ENCODE results near the gene PRRT3. TPM values are rescaled to one million over a fixed set of nuclear protein-coding genes. Genes with fewer than 3 reads are reported as not detected.
A peak's percentile ranks its signal among the peaks of the same experiment; 100 is the strongest.

PRRT3 gene
- polyA plus RNA-seq, 1 of the 3 experiments (the other 2 are of a cell fraction): 5.5 TPM

DNA sequence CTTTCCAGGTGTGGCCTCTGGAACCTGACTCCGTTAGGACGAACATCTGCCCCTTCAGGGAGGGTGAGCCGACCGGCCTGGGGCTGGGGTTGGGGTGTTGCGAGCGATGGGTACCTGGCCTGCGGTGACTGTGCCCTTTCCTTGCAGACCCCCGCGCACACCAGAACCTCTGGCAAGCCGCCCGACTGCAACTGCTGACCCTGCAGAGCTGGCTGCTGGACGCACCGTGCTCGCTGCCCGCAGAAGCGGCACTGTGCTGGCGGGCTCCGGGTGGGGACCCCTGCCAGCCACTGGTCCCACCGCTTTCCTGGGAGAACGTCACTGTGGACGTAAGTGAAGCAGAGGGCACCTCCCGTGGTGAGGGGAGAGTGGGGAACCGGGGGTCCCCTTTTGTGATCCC lies 24.1 kb downstream of the PRRT3 start:
- H4K20me1 ChIP-seq (ENCODE audit: insufficient read depth): no peaks in the 10 kb centered on the region
- no peak overlapping the region for H3K27ac ChIP-seq (ENCODE audit: low read depth in 2 of 2, low read length in 1 of 2)
- no peak overlapping the region for H3K4me3 ChIP-seq (ENCODE audit: low read depth in 2 of 2, low read length in 1 of 2)
- CTCF ChIA-PET: interaction anchor here (1.1 kb wide), 1 partner anchor 18 kb away, joined by 3 read pairs; no protein-coding TSS in a partner anchor
- H3K4me2 ChIP-seq: no peak overlapping the region
- no peak overlapping the region for H3K9ac ChIP-seq
- no peaks in the 10 kb centered on the region for H3K79me2 ChIP-seq (ENCODE audit: insufficient read depth)
- H3K9me2 ChIP-seq: no peaks in the 10 kb centered on the region
- H2AFZ ChIP-seq (ENCODE audit: low read depth): no peak overlapping the region
- POLR2A ChIA-PET: no interaction called here
- no CpG with 5 or more reads among the region's 23 CpGs for WGBS (ENCODE audit: low lambda C conversion rate)
- no peak for DNase-seq
- H3K36me3 ChIP-seq (replicated peaks in 1 of 2; ENCODE audit: control insufficient read depth in 1 of 2, insufficient read depth in 2 of 2, low read length in 1 of 2): peaks cover 0 to 8% of the 10 kb centered on the region in 2 experiments
- TF ChIP-seq NFIC (IDR thresholded peaks at IDR 0.05; ENCODE audit: borderline replicate concordance) (no peak), POLR2AphosphoS5 (IDR thresholded peaks at IDR 0.05; ENCODE audit: low read depth, low read length) (no peak), GATA2 (CRISPR knock-in tag; IDR thresholded peaks at IDR 0.05) (no peak)
- H3K9me3 ChIP-seq: no peaks in the 10 kb centered on the region
- no peaks in the 10 kb centered on the region for H3K27me3 ChIP-seq (ENCODE audit: insufficient read depth)
- peaks cover 0 to 2% of the 10 kb centered on the region in 2 experiments; a peak in 1 of 4 replicates for H3K4me1 ChIP-seq (ENCODE audit: control insufficient read depth in 1 of 2, insufficient read depth in 2 of 2, low read depth in 1 of 2, low read length in 1 of 2)
- H3F3A ChIP-seq (replicated peaks; ENCODE audit: insufficient read depth): peaks cover 9% of the 10 kb centered on the region

DNA sequence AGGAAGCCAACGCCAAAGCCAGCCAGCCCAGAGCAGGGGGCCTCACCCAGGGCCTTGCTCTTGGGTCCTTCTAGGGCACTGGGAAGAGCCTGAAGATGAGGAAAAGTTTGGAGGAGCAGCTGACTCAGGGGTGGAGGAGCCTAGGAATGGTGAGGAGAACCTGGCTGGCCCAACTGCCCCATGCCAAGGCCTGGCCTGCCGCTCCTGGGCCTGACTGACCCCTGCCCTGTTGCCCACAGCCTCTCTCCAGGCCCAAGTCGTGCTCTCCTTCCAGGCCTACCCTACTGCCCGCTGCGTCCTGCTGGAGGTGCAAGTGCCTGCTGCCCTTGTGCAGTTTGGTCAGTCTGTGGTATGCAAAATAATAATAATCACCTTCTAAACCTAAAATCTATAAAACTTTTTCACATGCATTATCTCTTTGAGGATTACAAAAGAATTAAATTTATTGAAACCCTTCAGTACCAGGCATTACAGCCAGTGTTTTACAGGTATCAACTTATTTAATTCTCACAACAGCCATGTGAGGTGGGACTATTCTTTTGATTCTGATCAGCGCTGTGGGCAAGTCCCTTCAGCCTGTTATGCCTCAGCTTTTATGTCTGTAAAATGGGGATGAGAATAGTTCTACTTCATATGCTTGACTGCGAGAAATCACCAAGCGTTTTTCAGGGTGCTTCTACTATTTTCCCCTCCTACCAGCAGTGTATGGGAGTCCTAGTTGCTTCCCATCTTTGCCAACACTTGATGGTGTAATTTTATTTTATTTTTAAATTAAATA lies 33.8 kb downstream of the PRRT3 start:
- no peak overlapping the region for H3K4me3 ChIP-seq (ENCODE audit: low read depth in 2 of 2, low read length in 1 of 2)
- TF ChIP-seq POLR2AphosphoS5 (IDR thresholded peaks at IDR 0.05; ENCODE audit: low read depth, low read length) (no peak), RAD21 (IDR thresholded peaks at IDR 0.05; ENCODE audit: low read length) (no peak), CHD2 (IDR thresholded peaks at IDR 0.05; ENCODE audit: low read length, partially characterized antibody) (no peak), GATA2 (CRISPR knock-in tag; IDR thresholded peaks at IDR 0.05) (no peak), JUND (IDR thresholded peaks at IDR 0.05) (no peak), SMC3 (IDR thresholded peaks at IDR 0.05; ENCODE audit: low read depth, low read length) (no peak)
- H3F3A ChIP-seq (replicated peaks; ENCODE audit: insufficient read depth): no peaks in the 10 kb centered on the region
- H3K4me2 ChIP-seq: 0 out of 2 replicates have a peak overlapping the region, but pooled peaks have one; percentile 86
- H3K27ac ChIP-seq (ENCODE audit: low read depth in 2 of 2, low read length in 1 of 2): no peak overlapping the region
- peaks cover 6 to 43% of the 10 kb centered on the region in 2 experiments; a peak in 3 of 4 replicates for H3K4me1 ChIP-seq (ENCODE audit: control insufficient read depth in 1 of 2, insufficient read depth in 2 of 2, low read depth in 1 of 2, low read length in 1 of 2)
- H4K20me1 ChIP-seq (ENCODE audit: insufficient read depth): no peaks in the 10 kb centered on the region
- ChIA-PET CTCF (interaction anchor here (3.7 kb wide), 1 partner anchor 14 kb away, joined by 31 read pairs; the partner anchor contains the start of gene CRELD1), POLR2A (no interaction called here)
- no peaks in the 10 kb centered on the region for H3K79me2 ChIP-seq (ENCODE audit: insufficient read depth)
- no peak overlapping the region for H2AFZ ChIP-seq (ENCODE audit: low read depth)
- 90% methylated on average over 8 of the region's 8 CpGs for WGBS (ENCODE audit: low lambda C conversion rate)
- no peaks in the 10 kb centered on the region for H3K36me3 ChIP-seq (replicated peaks in 1 of 2; ENCODE audit: control insufficient read depth in 1 of 2, insufficient read depth in 2 of 2, low read length in 1 of 2)
- no peak for DNase-seq
- H3K27me3 ChIP-seq (ENCODE audit: insufficient read depth): no peaks in the 10 kb centered on the region
- no peaks in the 10 kb centered on the region for H3K9me3 ChIP-seq
- no peaks in the 10 kb centered on the region for H3K9me2 ChIP-seq
- H3K9ac ChIP-seq: no peak overlapping the region

DNA sequence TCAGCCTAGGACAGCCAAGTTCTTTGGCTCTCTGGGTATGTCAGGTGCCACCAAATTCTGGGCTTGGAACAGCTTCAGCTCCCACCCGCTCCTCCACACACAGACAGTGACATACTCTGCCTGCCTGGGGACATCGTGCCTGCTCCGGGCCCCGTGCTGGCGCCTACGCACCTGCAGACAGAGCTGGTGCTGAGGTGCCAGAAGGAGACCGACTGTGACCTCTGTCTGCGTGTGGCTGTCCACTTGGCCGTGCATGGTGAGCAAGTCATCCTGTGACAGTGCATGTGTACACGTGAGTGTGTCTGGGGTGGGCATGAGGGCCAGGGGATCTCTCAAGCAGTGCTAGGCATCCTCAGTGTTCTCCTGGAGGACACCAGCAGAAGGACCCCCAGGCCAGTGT lies 34.4 kb downstream of the PRRT3 start:
- H3K9ac ChIP-seq: no peak overlapping the region
- POLR2A ChIA-PET: no interaction called here

More for the DNA sequence above, 34.4 kb downstream of the PRRT3 start:
- WGBS (ENCODE audit: low lambda C conversion rate): 96% methylated on average over 5 of the region's 10 CpGs
- Histone ChIP-seq H3K27me3 (ENCODE audit: insufficient read depth) (no peaks in the 10 kb centered on the region), H2AFZ (ENCODE audit: low read depth) (no peak overlapping the region), H3F3A (replicated peaks; ENCODE audit: insufficient read depth) (no peaks in the 10 kb centered on the region), H3K9me2 (no peaks in the 10 kb centered on the region), H3K9me3 (no peaks in the 10 kb centered on the region), H3K4me2 (peak overlapping the region; percentile 86; the same call in 1 of the 2 replicates), H3K4me3 (ENCODE audit: low read depth in 2 of 2, low read length in 1 of 2) (peak overlapping the region in 1 of 2 experiments; percentile 55; a peak in 1 of 4 replicates), H3K79me2 (ENCODE audit: insufficient read depth) (no peaks in the 10 kb centered on the region), H3K36me3 (replicated peaks in 1 of 2; ENCODE audit: control insufficient read depth in 1 of 2, insufficient read depth in 2 of 2, low read length in 1 of 2) (no peaks in the 10 kb centered on the region), H3K27ac (ENCODE audit: low read depth in 2 of 2, low read length in 1 of 2) (no peak overlapping the region), H4K20me1 (ENCODE audit: insufficient read depth) (no peaks in the 10 kb centered on the region), H3K4me1 (ENCODE audit: control insufficient read depth in 1 of 2, insufficient read depth in 2 of 2, low read depth in 1 of 2, low read length in 1 of 2) (peaks cover 6 to 44% of the 10 kb centered on the region in 2 experiments; a peak in 3 of 4 replicates)
- CTCF ChIA-PET: interaction anchor here (0.6 to 3.7 kb wide), 2 partner anchors 14 to 202 kb away, joined by 3 to 31 read pairs; partner anchors contain the start of gene CRELD1
- TF ChIP-seq FOXJ3 (CRISPR knock-in tag; IDR thresholded peaks at IDR 0.05): no peak
- TF ChIP-seq POLR2AphosphoS5 (IDR thresholded peaks at IDR 0.05; ENCODE audit: low read depth, low read length): no peak
- no peak for TF ChIP-seq RFX5 (IDR thresholded peaks at IDR 0.05; ENCODE audit: low read length)
- no peak for TF ChIP-seq TCF12 (IDR thresholded peaks at IDR 0.05)
- TF ChIP-seq NFIC (IDR thresholded peaks at IDR 0.05; ENCODE audit: borderline replicate concordance): no peak
- TF ChIP-seq NRF1 (IDR thresholded peaks at IDR 0.05; ENCODE audit: low read depth, low read length): no peak
- TF ChIP-seq JUND (IDR thresholded peaks at IDR 0.05): no peak
- TF ChIP-seq CHD2 (IDR thresholded peaks at IDR 0.05; ENCODE audit: low read length, partially characterized antibody): no peak
- no peak for TF ChIP-seq RCOR1 (IDR thresholded peaks at IDR 0.05; ENCODE audit: low read length)
- TF ChIP-seq FOXM1 (IDR thresholded peaks at IDR 0.05; ENCODE audit: low read depth): no peak
- TF ChIP-seq, protein P1, sequence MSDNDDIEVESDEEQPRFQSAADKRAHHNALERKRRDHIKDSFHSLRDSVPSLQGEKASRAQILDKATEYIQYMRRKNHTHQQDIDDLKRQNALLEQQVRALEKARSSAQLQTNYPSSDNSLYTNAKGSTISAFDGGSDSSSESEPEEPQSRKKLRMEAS (IDR thresholded peaks at IDR 0.05; ENCODE audit: low read depth): no peak
- no peak for DNase-seq

All from SK-N-SH (cell line).